Fibroblast of villous mesenchyme (primary cell): ENCODE results near the gene TCERG1L. TPM values are rescaled to one million over a fixed set of nuclear protein-coding genes. Genes with fewer than 3 reads are reported as not detected.

Source experiments
- DNase-seq: peaks from one replicate; pipeline ENCODE4 v3.0.0-alpha.2; 2010; ENCODE audit warnings: low read depth
- H3K4me3 ChIP-seq: 2 replicates; pipeline ENCODE4 v1.5.1; 2011; ENCODE audit warnings: low read depth, mild to moderate bottlenecking, low read length
- total RNA-seq: library from RNA; depleted of rRNA; stranded (reverse); fragments of >200 nt; gene quantifications from 2 replicates; pipeline ENCODE4 v1.2.3, GENCODE V29; 2012
- TF ChIP-seq, protein P1 (sequence below): IDR thresholded peaks from 2 replicates; pipeline ENCODE4 v1.5.1; 2012; ENCODE audit warnings: low read depth, mild to moderate bottlenecking, low read length; ENCODE audit not compliant: insufficient read depth

Gene TCERG1L
- total RNA-seq, 1 donor = not detected

DNA sequence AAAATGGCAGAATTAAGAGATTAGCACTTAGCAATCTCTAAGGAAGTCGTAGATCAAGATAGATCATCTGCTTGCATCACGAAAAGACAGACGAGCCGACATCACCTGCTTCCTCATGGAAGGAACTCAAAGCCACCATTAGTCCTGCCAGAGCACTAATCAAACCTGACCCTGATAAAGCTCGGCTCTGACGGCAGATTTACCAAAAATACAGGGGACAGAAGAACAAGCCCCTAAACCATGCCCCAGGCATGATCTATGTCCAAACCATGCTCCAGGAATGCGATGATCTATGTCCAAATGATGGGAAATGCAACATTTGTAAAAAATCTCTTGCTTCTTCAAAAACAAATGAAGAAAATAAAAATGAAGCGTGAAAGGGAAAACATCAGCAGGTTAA, 182.8 kb downstream of the TCERG1L start:
- no peak overlapping the region for H3K4me3 ChIP-seq
- TF ChIP-seq, protein P1, sequence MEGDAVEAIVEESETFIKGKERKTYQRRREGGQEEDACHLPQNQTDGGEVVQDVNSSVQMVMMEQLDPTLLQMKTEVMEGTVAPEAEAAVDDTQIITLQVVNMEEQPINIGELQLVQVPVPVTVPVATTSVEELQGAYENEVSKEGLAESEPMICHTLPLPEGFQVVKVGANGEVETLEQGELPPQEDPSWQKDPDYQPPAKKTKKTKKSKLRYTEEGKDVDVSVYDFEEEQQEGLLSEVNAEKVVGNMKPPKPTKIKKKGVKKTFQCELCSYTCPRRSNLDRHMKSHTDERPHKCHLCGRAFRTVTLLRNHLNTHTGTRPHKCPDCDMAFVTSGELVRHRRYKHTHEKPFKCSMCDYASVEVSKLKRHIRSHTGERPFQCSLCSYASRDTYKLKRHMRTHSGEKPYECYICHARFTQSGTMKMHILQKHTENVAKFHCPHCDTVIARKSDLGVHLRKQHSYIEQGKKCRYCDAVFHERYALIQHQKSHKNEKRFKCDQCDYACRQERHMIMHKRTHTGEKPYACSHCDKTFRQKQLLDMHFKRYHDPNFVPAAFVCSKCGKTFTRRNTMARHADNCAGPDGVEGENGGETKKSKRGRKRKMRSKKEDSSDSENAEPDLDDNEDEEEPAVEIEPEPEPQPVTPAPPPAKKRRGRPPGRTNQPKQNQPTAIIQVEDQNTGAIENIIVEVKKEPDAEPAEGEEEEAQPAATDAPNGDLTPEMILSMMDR = no peak
- DNase-seq = no peak

DNA sequence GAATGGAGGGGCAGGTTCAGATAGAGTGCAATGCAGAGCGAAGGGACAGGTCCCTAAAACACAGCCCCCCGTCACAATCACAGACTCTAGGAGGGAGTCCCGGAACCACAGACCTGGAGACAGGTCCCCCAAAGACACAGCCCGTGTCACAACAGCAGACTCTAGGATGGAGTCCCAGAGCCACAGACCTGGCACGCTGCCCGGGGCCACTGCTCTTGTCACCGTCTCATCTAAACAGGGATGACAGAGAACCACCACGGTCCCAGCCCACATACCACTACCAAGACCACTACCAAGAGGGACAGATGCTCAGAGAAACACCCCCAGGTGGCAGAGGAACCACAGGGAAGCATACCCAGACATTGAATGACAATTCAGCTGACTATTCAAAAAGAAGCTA, 183.9 kb downstream of the TCERG1L start:
- TF ChIP-seq, protein P1 = no peak
- DNase-seq = no peak
- no peak overlapping the region for H3K4me3 ChIP-seq

DNA sequence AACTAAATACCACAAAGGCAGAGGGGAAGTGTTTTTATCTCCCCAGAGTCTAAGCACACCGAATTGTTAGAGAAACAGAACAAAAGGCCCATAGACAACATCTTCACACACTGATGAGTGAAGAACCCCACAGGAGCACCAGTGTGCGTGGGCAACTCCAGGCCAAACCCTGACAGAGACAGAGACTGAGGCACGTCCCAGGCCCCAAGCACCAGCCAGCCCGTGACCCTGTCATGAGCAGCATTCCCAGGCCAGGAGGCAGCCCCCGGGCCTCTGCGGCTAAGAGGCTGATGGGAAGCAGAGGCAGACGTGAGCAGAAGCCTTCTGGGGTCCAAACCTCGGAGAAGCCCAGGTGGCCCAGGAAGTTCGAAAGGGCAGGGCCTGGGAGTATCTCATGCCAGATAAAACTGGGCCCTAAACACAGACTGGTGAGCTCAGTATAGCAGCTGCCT, 184.4 kb downstream of the TCERG1L start:
- TF ChIP-seq, protein P1 = no peak
- DNase-seq = no peak

DNA sequence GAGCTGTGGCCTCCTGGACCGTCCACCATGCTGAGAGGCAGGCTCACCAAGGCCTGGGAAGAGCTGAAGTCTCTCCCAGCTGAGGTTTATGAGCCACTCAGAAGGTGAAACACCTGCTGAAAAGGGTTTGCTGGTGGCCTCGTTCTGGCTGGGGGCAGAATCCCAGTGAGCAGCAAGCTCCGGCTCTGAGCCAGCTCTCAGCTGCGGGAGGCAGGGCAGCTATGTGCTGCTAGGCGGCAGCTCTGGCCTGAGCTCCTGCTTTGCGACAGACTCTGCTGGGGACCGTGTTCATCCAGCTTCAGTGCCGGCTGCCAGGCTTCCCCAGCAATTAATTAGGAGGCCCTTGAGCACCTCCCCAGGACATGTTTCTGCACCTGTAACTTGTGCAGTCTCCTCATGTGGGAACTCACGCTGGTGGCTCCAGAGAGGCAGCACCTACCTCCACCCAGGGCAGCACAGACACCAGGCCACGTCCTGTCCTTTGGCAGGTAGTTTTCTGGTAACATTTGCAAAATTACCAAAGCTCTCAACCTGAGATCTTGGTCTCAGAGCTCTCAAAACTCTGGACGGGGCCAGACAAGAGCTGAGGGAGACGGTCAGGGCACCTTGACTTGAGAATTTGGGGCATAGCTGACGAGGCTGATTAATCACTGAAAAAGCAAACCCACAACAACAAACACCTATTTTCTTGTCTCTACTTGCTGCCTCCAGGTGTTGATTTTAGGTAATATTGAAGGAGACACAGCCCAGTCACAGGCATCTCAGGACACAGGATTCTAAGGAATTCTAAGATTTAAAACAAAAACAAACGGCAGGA, 185.0 kb downstream of the TCERG1L start:
- H3K4me3 ChIP-seq = no peak overlapping the region
- no peak for DNase-seq
- TF ChIP-seq, protein P1 = no peak

More for the DNA sequence above, 184.4 kb downstream of the TCERG1L start:
- no peak overlapping the region for H3K4me3 ChIP-seq

DNA sequence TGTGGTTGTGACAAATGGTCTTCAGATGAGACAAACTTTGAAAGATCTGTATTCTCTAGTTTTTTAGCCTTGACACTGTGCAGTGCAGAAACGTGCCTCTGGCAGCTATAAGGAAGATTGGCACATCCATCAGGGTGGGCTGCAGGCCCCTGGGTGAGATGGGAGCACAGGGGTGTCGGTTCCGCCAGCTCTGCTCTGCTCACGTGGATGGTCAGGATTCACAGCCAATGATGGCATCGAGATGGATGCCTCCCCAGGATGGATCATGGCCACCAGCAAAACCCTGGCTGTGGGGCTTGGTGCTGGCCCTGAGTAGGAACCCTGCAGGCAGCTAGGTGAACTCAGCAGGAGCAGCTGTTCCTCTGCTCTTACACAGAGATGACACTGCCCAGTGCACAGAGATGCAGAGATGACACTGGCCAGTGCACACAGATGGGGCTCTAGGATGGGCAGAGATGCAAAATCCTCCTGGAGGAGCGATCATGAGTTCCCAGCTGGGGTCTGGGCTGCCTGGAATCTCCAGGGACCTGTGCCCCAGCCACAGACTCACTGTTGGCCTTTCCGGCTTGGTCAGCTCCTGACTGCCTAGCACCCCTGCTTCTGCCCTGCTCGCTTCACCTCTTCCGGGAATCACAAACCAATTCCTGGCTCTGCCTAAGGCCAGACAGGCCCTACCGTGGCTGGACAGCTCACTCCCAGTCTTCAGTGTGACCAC, 185.9 kb downstream of the TCERG1L start:
- no peak for DNase-seq
- H3K4me3 ChIP-seq = no peak overlapping the region
- TF ChIP-seq, protein P1 = no peak

DNA sequence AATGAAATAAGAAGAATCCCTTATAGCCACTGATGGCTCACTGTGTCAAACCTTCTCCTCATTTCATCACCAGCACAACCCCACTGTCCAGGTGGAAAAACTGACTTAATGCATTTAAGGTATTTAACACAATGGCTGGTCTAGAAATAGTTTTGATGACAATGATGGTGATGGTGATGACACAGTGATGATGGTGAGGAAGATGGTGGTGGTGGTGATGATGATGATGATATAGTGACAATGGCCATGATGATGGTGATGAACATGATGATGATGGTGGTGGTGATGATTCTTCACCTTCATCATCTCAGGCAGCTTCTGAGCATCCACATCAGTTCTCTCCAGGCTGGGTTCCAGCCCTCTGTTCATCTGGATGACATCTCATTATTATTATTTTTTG, 186.6 kb downstream of the TCERG1L start:
- TF ChIP-seq, protein P1 = no peak
- no peak overlapping the region for H3K4me3 ChIP-seq
- DNase-seq = no peak
